ENCODE measurements around the gene JKAMP. TPM values are rescaled to one million over a fixed set of nuclear protein-coding genes. Genes with fewer than 3 reads are reported as not detected.

The JKAMP gene
- total RNA-seq, 2 donors from 2014 or later, result 42.5 to 57.2 TPM

DNA sequence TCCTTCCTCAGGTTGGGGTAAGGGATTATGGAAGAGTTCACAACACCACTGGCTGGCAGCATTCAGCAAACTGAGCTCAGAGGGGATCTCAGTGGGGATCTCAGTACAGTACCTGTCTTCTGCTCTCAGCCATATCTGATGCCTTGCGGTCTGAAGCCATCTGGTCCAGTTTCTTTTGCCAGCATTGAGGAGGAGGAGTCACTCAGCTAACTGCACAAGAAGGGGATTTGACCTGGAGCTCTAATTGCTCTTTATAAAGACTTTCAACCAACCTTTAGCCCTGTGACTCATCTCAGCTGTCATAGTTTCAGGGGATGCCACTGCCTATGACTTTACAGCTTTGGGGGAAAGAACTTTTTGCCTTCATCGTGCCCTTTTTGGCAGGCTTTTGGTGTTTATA is 44.9 kb downstream of the JKAMP start:
- H3K4me1 ChIP-seq (ENCODE audit: control insufficient read depth, insufficient read depth, low read length), result peaks cover 3% of the 10 kb centered on the region
- H3K9ac ChIP-seq (ENCODE audit: extremely low read depth, low read length, poor library complexity, severe bottlenecking), result no peak overlapping the region
- H3K27ac ChIP-seq (ENCODE audit: low read depth, low read length), result no peak overlapping the region
- TF ChIP-seq, protein P1, sequence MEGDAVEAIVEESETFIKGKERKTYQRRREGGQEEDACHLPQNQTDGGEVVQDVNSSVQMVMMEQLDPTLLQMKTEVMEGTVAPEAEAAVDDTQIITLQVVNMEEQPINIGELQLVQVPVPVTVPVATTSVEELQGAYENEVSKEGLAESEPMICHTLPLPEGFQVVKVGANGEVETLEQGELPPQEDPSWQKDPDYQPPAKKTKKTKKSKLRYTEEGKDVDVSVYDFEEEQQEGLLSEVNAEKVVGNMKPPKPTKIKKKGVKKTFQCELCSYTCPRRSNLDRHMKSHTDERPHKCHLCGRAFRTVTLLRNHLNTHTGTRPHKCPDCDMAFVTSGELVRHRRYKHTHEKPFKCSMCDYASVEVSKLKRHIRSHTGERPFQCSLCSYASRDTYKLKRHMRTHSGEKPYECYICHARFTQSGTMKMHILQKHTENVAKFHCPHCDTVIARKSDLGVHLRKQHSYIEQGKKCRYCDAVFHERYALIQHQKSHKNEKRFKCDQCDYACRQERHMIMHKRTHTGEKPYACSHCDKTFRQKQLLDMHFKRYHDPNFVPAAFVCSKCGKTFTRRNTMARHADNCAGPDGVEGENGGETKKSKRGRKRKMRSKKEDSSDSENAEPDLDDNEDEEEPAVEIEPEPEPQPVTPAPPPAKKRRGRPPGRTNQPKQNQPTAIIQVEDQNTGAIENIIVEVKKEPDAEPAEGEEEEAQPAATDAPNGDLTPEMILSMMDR (conservative IDR thresholded peaks at IDR 0.05), result no peak
- H3K4me3 ChIP-seq (ENCODE audit: low read length), result no peak overlapping the region
- no peaks in the 10 kb centered on the region for H3K36me3 ChIP-seq (ENCODE audit: control insufficient read depth, insufficient read depth, low read length)
- Mint-ChIP-seq H3K4me3 (no peak overlapping the region), H3K36me3 (ENCODE audit: low read depth) (no peaks in the 10 kb centered on the region), H3K9me3 (no peaks in the 10 kb centered on the region), H3K27ac (no peak overlapping the region), H3K4me1 (peaks cover 5% of the 10 kb centered on the region), H3K27me3 (ENCODE audit: insufficient read depth) (peaks cover 2% of the 10 kb centered on the region)
- no peaks in the 10 kb centered on the region for H3K27me3 ChIP-seq (ENCODE audit: control insufficient read depth, insufficient read depth, low read length, poor library complexity, severe bottlenecking)
- 83% methylated on average over 2 of the region's 2 CpGs; no CpG with 5 or more reads in 1 of the 2 experiments for WGBS, 2 experiments (ENCODE audit: insufficient coverage in 1 of 2, insufficient read length in 1 of 2)
- no peaks in the 10 kb centered on the region for H3K9me3 ChIP-seq (ENCODE audit: control insufficient read depth, low read length)
- DNase-seq, result no peak

DNA sequence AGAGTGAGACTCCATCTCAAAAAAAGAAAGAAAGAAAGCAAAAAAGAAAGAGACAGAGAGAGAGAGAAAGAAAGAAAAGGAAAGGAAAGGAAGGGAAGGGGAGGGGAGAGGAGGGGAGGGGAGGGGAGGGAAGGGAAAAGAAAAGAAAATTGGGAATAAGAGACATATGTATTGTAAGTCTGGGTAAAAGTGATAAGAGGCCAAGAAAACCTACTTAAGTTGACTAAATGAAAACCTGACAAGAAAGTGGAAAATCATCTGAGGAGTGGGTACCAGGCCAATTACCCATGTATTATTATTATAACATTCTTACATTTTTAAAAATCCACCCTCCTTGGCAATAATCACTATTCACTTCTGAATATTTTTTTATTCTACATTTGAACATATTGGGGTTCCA is 46.0 kb downstream of the JKAMP start:
- peaks cover 5% of the 10 kb centered on the region for H3K4me1 Mint-ChIP-seq

DNA sequence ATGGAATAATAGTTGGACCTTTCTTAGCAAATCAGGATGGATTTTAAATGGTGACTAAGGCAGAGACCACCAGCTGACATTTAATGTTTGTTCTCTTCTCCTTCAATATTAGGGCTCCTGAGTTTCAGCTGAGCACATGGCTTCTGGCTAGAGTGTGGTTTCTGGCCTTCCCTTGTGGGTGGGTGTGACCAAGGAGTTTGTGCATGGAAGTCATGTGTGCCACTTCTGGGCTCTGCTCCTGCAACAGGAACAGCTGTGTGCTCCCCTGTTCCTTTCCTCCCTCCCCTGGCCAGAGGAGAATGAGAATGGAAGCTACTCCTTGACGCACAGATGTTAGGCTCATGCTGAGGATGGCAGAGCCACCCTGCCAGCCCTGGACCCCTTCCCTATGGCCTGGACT is 48.1 kb downstream of the JKAMP start:
- H3K36me3 Mint-ChIP-seq (ENCODE audit: low read depth), result no peaks in the 10 kb centered on the region
- TF ChIP-seq, protein P1 (conservative IDR thresholded peaks at IDR 0.05), result no peak
- no peak overlapping the region for H3K4me3 Mint-ChIP-seq
- Histone ChIP-seq H3K9me3 (ENCODE audit: control insufficient read depth, low read length) (no peaks in the 10 kb centered on the region), H3K27me3 (ENCODE audit: control insufficient read depth, insufficient read depth, low read length, poor library complexity, severe bottlenecking) (no peaks in the 10 kb centered on the region), H3K4me1 (ENCODE audit: control insufficient read depth, insufficient read depth, low read length) (peaks cover 3% of the 10 kb centered on the region), H3K27ac (ENCODE audit: low read depth, low read length) (no peak overlapping the region), H3K4me3 (ENCODE audit: low read length) (no peak overlapping the region), H3K9ac (ENCODE audit: extremely low read depth, low read length, poor library complexity, severe bottlenecking) (no peak overlapping the region), H3K36me3 (ENCODE audit: control insufficient read depth, insufficient read depth, low read length) (no peaks in the 10 kb centered on the region)
- H3K4me1 Mint-ChIP-seq, result peaks cover 5% of the 10 kb centered on the region
- no peak for DNase-seq
- H3K27ac Mint-ChIP-seq, result no peak overlapping the region
- H3K9me3 Mint-ChIP-seq, result no peaks in the 10 kb centered on the region
- H3K27me3 Mint-ChIP-seq (ENCODE audit: insufficient read depth), result no peaks in the 10 kb centered on the region
- 91% methylated on average over 1 of the region's 1 CpG; no CpG with 5 or more reads in 1 of the 2 experiments for WGBS, 2 experiments (ENCODE audit: insufficient coverage in 1 of 2, insufficient read length in 1 of 2)

More for the DNA sequence above, 46.0 kb downstream of the JKAMP start:
- no peak for DNase-seq
- H3K27me3 Mint-ChIP-seq (ENCODE audit: insufficient read depth), result no peaks in the 10 kb centered on the region
- no peak overlapping the region for H3K4me3 ChIP-seq (ENCODE audit: low read length)
- H3K27ac ChIP-seq (ENCODE audit: low read depth, low read length), result no peak overlapping the region
- no peaks in the 10 kb centered on the region for H3K36me3 ChIP-seq (ENCODE audit: control insufficient read depth, insufficient read depth, low read length)
- H3K4me1 ChIP-seq (ENCODE audit: control insufficient read depth, insufficient read depth, low read length), result peaks cover 3% of the 10 kb centered on the region
- no peak overlapping the region for H3K4me3 Mint-ChIP-seq
- H3K9me3 Mint-ChIP-seq, result no peaks in the 10 kb centered on the region
- no peak overlapping the region for H3K9ac ChIP-seq (ENCODE audit: extremely low read depth, low read length, poor library complexity, severe bottlenecking)
- no peaks in the 10 kb centered on the region for H3K36me3 Mint-ChIP-seq (ENCODE audit: low read depth)
- no peak overlapping the region for H3K27ac Mint-ChIP-seq
- no peaks in the 10 kb centered on the region for H3K27me3 ChIP-seq (ENCODE audit: control insufficient read depth, insufficient read depth, low read length, poor library complexity, severe bottlenecking)
- TF ChIP-seq, protein P1 (conservative IDR thresholded peaks at IDR 0.05), result no peak
- H3K9me3 ChIP-seq (ENCODE audit: control insufficient read depth, low read length), result no peaks in the 10 kb centered on the region

All from endodermal cell (in vitro differentiated cells).